Measurements from ENCODE around the gene ARMH1.
"Not testable (repeated sequence)": the region's sequence is repeated elsewhere in the genome, so short reads cannot be mapped to it uniquely, and the experiment has no call there.

ARMH1 gene

GRCh38 chr1:44695671-44696070 is 21.2 kb downstream of the ARMH1 start:
- no peak for DNase-seq

- no peak for DNase-seq
Measured at GRCh38 chr1:44696101-44696500, 21.6 kb downstream of the ARMH1 start.

DNA sequence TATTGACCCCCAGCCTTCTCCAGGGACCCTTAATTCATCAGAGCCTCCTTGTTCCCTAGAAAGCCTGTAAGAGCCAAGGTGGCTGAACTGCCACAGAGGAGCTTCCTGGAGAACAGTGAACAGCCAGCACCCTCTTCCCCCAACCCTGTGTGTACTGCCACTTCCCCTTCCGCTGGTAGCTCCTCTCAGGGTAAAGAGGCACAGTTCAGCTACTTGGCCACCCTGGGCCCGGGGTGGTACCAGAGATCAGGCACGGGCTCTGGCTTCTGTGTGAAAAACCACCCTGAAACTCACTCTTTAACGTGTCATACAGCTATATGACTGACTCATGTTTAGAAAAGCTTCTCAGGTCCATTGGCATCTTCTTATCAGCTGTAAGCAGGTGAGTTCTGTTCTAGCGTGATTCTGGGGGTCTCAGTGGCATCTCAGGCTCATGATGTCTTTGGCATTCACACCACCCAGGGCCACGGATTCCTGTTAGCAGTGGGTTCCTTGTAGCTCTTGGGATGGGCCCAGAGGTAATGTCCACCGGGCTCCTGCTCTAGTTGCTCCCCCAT is 22.4 kb downstream of the ARMH1 start:
- peak; percentile 70 for DNase-seq

- DNase-seq: peak; percentile 54
Measured at GRCh38 chr1:44698138-44698537, 23.6 kb downstream of the ARMH1 start.

DNA sequence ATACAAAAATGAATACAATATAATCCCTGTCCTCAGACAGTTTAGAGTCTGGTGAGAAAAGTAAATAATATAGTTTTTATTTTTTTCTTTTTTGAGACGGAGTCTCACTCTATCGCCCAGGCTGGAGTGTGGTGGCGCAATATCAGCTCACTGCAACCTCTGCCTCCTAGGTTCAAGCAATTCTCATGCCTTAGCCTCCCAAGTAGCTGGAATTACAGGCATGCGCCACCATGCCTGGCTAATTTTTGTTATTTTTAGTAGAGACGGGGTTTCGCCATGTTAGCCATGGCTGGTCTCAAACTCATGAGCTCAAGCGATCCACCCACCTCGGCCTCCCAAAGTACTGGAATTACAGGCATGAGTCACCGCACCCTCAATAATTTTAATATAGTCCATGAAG is 24.9 kb downstream of the ARMH1 start:
- not testable (repeated sequence) for DNase-seq

- no peak for DNase-seq
Measured at GRCh38 chr1:44700573-44700972, 26.1 kb downstream of the ARMH1 start.

DNA sequence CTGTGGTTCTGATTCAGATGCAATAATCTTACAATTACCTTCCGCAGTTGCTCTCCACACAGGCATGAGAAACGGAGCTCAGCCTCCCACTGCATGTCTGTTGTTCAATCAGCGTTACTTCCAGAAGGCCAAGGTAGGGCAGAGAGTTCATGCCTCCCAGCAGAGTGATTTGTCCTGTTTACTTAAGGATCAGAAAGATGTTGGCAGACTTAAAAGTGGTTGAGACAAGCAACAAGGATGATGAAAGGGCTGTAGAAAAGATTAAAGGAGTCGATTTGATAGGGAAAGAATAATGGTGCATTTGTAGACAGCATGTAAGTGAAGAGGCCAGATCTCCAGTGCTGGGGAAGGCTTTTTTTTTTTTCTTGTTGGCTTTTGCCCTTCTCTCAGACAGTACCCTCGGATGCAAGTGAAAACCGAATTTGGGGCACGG is 26.6 kb downstream of the ARMH1 start:
- no peak for DNase-seq

DNA sequence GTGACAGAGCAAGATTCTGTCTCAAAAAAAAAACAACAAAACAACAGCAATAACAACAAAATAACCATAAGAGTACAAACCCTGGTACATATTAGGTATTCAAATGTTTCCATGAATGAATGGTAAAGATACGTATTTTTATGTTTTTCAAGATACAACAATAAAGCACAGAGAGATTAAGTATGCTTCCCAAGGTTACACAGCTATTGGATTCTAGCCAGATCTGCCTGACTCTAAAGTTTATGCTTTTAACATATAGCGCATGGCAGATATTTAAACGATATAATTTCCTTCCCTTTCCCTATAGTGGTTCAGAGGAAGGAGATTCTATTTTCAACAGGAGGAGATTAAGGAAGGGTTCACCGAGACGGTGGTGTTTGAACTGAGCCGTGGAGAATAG is 31.0 kb downstream of the ARMH1 start:
- DNase-seq: no peak

DNA sequence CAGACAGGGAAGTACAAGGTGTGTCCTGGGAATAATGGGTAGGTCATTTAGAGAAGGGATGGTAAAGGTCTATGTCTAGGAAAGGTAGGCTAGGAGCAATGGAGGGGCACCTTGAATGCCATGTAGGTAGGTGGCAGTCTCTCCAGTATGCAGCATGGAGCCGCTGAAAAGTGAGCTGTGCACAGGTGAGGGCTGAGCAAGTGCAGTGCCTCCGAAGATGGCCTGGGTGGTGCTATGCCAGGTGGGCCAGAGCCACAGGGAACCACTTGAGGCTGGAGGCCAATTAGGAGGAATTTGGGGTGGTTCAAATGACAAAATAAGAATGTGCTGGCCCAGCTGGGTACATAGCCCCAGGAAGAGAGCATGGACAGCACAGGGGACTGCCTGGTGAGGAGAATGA is 31.4 kb downstream of the ARMH1 start:
- no peak for DNase-seq

GRCh38 chr1:44707112-44707881 is 32.8 kb downstream of the ARMH1 start:
- DNase-seq: no peak

GRCh38 chr1:44707959-44708831 is 33.7 kb downstream of the ARMH1 start:
- peak; percentile 87 for DNase-seq

DNA sequence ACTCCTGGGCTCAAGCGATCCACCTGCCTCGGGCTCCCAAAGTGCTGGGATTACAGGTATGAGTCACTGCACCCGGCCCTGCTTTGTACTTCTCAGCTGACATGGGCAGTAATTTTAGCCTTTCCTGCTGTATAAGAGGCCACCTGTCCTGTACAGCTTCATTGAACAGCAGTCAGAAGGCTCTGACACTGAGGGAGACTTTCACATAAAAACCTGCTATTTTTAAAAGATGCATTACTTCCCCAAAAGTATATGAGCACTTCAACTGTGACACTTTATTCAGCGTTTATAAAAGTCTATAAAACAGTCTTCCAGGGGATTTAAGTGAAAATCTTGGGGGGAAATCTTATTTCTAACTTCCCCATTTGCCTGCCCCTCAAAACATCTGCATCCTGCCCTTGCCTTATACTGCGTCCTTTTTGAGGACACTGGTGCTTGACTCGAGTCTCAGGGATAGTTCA is 38.8 kb downstream of the ARMH1 start:
- peak; percentile 56 for DNase-seq

- no peak for DNase-seq
Measured at GRCh38 chr1:44714532-44714931, 40.0 kb downstream of the ARMH1 start.

- DNase-seq: peak; percentile 92
Measured at GRCh38 chr1:44714944-44715571, 40.5 kb downstream of the ARMH1 start.

DNA sequence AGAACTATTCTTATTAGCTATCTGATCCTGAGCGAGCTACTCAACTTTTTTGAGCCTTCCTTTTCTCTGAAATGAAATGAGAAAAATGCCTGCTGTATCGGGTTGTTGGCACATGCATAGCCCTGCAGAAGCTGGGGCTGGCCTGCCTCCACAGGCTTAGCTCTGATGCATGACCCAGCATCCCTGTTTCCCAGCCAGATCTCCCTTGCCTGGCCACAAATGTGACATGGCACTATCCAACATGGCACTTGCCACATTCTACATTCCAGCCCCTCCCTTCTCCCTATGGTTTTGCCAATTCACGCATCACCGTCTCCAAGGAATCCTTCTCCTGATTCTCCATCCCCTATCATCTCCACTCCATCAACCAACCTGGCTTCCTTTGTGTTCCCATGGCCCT is 42.6 kb downstream of the ARMH1 start:
- no peak for DNase-seq

- no peak for DNase-seq
Measured at GRCh38 chr1:44717653-44718052, 43.1 kb downstream of the ARMH1 start.

- no peak for DNase-seq
Measured at GRCh38 chr1:44718091-44718490, 43.6 kb downstream of the ARMH1 start.

GRCh38 chr1:44719318-44719717 is 44.8 kb downstream of the ARMH1 start:
- DNase-seq: no peak

DNA sequence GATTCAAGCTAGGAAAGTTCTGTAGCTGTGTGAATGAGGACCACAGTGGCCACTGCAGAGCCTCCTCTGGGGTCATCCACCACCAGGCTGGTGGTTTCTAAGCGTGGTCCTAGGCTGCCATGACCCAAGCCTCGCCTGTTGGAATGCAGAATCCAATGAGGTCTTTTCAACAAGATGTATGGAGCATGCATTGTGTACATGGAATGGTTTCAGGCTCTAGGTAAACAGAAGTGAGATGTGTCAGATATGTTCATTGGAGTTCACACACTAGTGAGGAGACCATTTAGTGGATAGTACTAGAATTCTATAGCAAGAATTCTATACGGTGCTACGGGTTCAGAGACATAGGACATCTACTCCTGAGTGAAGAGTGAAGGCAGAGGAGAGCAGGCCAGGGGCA is 45.8 kb downstream of the ARMH1 start:
- no peak for DNase-seq

DNA sequence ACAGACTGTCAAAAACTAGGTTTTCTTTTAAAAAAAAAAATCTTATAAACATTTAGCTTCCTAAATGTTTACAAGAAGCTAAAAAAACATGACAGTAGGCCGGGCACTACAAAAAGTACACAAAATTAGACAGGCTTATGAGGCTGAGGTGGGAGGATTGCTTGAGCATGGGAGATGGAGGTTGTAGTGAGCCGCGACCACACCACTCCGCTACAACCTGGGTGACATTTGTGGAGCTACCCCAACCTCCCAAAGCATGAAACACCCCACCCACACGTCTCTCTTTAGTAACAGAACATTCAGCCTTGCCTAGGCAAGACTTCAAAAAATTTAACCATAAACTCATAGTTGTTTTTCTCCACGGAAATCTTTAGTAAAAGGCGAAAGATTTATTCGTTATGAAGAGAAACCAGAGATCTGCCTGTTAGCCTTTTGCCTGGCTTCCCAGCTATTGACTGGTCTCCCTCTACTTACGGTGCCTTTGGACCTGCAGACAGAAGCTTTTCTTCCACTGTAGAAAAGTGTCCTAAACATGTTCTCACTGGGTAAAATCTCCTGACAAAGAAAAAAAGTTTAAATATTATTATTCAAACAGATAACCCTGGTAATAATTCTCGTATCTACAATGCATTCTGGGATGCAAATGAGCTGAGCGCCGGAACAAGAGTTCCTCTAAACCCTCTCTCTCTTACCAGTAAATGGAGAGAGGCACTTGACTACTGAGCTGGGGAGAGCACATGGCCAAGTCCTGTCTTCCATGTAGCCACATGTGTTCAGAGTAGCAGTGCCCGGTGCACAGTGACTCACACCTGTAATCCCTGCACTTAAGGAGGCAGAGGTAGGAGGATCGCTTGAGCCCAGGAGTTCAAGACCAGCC is 47.2 kb downstream of the ARMH1 start:
- peak; percentile 99 for DNase-seq

DNA sequence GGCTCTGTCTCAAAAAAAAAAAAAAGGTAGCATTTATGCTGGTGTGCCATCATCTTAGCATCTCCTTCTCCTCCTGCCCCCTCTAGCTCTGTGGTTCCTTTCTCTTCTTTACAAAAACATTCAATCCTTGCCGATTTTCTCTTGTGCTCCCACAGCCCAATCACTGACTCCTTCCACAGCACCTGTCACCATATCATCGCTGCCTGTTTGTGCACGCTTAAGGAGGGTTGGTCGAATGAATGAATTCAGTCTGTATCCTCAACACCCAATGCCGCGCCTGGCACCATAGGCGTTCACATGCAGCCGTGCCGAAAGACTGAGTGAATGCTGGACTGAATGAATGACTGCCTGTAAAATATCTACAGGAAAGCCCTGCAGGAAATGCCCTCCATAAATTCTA is 48.5 kb downstream of the ARMH1 start:
- no peak for DNase-seq
